Activated T-cell treated with anti-CD3 and anti-CD28 coated beads, Interleukin-2, amount 50 U/mL, for 48 hours (primary cell): ENCODE data around the gene TCF7L2.

Experiments used
- DNase-seq, 2 experiments: peaks; one replicate each; pipeline ENCODE4 v3.0.0-alpha.2; 2020

TCF7L2 gene

DNA sequence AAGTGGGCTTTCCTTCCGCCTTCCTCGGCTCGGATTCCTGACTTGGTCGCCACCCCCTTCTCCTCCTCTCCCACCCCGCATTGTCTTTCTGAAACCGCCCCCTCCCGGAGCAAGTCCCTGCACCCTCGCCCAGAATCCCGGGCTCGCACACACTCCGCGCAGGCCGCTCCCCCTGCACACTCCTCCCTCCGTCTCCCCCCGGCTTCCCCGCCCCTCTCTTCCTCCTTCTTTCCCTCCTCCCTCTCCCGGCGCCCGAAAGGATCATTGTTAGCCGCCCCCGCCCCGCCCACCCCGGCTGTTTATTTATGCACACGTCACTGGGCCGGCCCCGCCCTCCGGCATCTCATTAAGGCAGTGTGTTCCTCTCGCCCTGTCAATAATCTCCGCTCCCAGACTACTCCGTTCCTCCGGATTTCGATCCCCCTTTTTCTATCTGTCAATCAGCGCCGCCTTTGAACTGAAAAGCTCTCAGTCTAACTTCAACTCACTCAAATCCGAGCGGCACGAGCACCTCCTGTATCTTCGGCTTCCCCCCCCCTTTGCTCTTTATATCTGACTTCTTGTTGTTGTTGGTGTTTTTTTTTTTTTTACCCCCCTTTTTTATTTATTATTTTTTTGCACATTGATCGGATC, at the start of gene TCF7L2:
TSS of gene TCF7L2 (plus strand) at position 373 of the 633 bp plus-strand sequence. CDS start 510 bp downstream, outside the sequence.
- peak; percentile 51 to 57 for DNase-seq

DNA sequence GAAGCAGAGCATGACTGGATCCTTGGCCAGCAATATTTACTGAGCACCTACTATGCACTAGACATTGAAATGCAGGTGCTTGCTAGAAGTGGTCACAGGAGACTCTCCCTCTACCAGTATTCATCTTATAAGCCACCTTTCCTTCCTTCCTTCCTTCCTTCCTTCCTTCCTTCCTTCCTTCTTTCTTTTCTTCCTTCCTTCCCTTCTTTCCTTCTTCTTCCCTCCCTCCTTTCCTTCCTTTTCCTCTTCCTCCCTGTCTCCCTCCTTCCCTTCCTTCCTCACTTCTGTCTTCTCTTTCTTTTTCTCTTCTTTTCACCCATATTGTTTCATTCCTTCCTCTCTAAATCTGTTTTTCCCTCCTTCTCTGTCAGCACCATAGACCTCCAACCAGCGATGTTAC, 47.3 kb upstream of the TCF7L2 start:
- no peak for DNase-seq

DNA sequence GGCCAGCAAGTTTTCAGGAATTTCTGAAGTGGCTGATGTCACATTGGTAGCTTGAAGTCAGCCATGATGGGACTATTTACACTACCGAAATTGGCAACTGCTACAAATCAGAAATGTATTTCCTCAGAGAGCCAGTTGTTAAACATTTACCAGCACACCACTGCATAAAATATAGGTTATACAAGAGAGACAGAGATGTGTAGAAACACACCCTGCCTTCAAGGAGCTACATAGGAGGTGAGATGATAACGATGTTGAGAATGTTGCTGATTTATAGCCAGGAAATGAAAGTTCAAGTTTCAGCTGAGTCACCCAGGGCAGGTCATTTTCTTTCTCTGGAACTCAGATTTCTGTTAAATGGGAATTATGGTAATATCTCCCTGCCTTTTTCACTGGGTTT, 46.0 kb upstream of the TCF7L2 start:
- no peak for DNase-seq

DNA sequence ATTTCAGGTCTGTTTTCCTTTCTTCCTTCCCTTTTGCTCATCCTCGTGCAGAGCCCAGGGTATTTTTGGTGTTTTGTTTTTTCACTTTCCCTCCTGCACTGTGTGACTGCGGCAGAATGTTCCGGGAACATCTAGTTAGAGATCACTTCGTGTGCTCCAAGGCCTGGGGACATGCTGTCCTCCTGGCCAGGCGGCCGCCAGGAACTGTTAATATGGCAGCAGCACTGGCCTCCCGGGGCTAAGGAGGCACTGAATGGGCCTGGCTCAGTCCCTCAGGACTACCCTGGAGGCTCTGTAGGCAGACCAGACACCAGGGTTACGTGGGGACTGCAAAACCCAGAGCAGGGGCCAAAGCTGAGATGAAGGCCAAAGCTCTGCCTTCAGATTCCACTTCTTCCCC, 43.1 kb upstream of the TCF7L2 start:
- no peak for DNase-seq

DNA sequence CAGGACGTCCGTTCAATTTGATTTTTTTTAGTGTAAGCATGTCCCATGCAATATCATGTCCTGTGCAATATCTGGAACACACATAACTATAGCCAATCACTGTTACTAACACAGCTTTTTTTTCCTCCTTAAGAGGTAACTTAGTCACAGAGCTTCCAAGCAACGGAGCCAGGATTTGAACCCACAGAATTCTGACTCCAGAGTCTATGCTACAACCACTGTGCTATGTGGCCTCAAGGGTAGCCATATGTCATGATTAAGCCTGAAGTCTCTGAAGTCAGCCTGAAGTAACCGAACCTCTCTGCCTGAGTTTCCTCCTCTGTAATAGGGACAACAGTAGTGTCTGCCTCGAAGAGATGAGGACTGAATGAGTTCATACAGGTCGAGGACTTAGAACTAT, 42.2 kb upstream of the TCF7L2 start:
- no peak for DNase-seq

DNA sequence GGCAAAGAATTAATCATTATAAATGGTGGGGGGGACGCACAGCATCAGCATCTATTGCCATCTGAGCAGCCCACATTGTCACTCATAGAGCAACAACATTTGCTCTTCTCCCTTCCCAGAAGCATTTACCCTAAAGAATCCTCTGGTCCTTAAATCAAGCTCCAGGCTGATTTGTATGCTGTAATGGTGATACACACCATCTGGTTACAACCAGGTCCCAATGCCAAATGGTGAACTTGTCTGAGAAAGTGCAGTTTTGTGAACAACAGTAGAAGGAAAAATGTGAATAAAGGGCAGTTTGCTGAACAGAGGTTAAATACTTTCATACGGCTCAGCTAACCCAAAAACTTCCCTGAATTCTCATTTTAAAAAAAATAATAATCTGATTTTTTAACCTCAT, 38.8 kb upstream of the TCF7L2 start:
- no peak for DNase-seq

- no peak for DNase-seq
Observed at GRCh38 chr10:112912410-112912928, 37.6 kb upstream of the TCF7L2 start.

- DNase-seq, result no peak
Observed at GRCh38 chr10:112913255-112913654, 36.8 kb upstream of the TCF7L2 start.

DNA sequence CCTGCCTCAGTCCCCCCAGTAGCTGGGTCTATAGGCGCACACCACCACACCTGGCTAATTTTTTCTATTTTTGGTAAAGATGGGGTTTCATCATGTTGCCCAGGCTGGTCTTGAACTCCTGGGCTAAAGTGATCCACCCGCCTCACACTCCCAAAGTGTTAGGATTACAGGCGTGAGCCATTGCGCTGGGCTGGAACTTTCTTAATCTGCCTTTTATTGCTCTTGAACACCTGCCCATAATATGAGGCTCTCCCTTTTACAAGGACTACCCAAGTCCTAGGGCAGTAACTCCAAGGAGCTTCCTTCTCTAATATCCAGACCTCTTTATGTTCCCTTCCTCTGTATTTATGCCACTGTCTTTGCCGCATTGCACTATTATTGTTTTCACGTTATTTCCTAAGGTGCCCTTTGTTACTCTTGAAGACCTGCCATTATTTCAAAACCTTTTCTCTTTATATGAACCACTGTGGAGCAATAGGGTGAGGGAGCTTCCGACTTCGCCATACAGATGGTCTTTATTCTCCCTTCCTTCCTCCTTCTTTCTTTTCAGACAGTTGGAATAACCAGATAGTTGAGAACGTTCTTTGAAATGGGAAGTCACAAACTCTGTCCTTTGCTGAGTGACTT, 36.3 kb upstream of the TCF7L2 start:
- no peak for DNase-seq

DNA sequence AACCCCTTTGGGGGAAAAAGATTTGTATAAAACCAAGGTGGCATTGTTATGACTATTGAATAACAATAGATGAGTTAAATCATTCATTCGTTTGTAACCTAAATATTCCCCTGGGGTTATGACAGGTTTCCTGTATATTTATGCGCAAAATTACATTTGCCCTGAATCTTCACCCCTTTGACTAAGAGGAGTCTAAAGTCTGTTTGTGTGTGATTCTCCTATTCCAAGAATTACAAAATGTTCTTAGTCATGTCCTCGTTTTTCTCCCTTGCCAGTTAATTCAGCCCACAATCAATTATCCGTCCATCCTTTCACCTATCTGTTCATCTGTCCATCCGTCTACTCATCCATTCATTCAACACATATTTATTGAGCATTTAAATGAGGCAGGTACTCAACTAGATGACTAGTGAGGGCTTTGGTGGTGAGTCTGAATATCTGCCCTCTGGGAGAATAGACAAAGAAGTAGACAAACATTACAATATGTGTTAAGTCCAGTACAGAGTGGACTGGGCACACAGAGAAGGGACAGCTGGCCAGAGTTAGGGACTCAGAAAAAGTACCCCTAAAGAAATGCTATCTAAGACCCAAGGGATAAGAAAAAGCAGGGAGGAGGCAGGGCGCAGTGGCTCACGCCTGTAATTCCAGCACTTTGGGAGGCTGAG, 35.6 kb upstream of the TCF7L2 start:
- DNase-seq, result no peak

- no peak for DNase-seq
Observed at GRCh38 chr10:112915590-112916572, 34.2 kb upstream of the TCF7L2 start.

DNA sequence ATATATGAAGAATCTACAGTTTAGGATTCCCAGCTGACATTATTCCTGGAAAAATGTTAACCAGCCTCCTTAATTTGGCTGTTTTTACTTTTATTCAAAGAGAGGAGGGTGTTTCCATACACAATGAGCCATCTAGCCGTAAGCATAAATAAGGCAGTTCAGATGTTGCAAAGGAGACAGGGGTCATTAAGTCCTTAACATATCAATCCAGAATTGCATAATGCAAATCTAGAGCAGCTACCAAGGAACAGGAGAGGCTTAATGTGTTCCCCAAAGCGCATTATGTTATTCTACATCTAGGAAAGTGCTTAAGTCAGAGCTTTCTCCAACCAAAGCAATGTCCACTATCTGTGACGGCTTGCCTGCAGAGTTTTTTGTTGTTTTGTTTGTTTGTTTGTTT, 32.4 kb upstream of the TCF7L2 start:
- no peak for DNase-seq

GRCh38 chr10:112918771-112919170, 31.3 kb upstream of the TCF7L2 start:
- no peak for DNase-seq

DNA sequence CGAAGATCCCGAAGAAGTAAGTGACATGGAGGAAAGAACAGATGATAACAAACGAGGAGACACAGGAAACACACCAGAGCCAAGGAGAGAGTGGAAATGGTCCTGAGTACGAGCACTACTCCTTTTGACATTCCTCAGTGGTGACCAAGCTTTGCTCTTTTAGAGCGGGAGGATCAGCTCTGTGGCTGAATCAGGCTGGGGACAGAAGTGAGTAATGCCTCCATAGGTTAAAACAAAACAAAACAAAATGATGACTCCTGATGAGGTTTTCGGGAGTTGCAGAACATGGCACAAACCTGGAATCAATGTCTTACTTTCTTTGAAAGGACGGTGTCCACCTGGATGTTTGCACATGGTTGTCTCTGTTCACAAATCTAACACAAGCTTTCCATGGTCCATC, 30.3 kb upstream of the TCF7L2 start:
- no peak for DNase-seq

DNA sequence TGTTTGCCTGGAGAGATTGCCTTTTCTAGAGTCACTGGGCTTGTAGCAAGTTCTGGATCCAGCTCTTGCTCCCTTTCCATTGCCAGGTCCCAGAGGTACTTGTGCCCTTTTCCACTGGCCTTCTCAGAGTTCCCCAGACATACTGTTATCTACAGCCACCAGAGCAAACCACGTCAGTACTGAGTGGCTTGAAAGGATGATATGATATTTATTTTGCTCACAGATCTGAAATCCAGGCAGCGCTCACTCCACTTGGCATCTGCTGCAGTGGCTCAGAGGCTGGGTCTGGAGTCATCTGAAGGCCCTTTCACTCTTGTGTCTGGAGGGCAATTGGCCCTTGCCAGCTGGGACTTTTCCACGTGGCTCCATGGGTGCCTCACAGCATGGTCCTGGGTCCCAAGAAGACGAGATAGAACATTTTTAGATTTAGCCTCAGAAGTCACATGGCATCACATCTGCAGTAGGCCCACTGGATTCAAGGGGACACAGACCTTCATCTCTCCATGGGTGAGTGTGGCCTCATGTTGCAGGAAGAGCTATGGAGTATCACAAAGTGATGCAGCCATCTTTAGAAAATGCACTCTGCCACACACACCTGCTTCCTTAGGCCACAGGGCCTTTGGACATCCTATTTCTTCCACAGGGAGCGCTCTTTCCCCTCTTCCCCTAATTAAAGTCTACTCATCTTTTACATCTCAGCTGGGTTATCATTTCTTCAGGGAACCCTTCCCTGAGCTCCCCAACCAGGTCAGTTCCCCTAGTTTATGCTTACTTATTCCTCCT, 22.9 kb upstream of the TCF7L2 start:
- DNase-seq, result no peak

- no peak for DNase-seq
Observed at GRCh38 chr10:112927980-112928379, 22.1 kb upstream of the TCF7L2 start.

GRCh38 chr10:112932658-112933057, 17.4 kb upstream of the TCF7L2 start:
- no peak for DNase-seq

DNA sequence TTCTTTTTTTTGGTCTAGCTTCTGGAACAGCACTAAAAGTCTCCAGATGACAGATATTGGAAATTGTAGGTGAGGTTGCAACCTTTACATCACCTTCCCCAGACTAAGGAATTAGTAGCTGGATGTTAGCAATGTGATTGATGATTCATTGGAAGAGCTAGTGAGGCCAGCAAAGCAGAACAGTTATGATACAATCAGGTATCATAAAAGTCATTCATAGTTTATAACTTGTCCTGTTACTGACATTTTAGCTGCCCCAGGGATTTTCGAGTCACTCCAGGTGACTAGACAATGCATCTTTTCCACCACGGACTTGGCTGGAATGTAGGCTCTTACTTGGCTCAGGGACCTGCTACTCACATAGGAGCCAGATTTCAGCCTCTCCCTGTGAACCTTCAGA, 15.9 kb upstream of the TCF7L2 start:
- DNase-seq, result no peak

GRCh38 chr10:112938808-112939482, 11.1 kb upstream of the TCF7L2 start:
- no peak for DNase-seq

DNA sequence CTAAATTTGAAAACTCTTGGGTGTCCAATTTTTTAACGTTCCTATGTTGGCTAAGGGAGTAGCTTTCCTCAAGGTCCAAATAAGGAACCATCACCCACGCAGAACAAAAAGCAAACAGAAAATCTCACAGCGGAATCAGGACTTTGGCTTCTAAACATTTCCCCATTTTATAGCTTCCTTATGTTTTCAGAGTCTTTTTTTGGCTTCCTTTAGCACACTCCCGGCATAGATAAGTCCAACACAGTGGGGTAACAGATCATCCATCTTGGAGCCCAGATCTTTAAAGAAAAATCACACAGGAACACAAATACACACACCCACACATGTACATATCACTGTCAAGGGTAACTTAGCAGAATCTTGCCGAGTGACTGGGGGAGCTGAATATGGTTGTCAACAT, 4.2 kb upstream of the TCF7L2 start:
- no peak for DNase-seq

DNA sequence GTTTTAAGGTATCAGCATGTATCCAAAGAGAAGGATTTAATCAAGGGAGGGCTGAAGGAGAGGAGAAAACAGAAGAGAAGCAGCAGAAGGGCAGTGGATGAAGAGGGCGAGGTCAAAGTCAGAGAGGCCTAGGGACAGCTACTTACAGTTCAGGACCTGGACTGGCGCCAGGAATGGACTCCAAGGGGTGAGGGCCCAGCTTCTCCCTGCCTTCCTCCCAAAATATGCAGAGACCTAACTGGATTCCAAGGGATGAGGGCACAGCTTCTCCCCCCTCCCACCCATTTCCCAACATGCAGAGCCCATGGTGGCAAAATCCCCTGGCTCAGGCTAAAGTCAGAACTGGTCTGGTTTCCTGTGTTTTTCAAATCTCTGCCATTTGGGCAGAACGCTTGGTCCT, 3.4 kb upstream of the TCF7L2 start:
- DNase-seq, result no peak

DNA sequence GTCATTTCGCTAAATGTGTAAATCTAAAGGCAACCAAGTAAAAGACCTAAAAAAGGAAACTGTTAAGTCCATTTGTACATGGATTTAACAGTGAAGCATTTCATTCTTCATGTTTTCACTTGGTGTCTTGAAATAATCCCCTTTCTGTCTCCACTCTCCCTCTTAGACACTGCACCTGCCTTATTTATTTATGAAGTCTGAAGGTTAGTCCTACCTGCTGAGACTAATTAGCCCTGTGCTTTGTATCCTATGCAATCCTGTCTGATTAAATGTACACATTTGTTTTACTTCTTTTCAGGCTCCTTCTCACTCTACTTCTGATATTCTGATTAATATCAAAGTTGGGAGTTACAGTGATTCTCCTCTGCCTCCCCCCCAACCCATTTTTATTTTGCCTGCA, 1.9 kb upstream of the TCF7L2 start:
- DNase-seq, result no peak
